Measurements from ENCODE around the gene LIFR. TPM values are rescaled to one million over a fixed set of nuclear protein-coding genes. Genes with fewer than 3 reads are reported as not detected.

LIFR gene
- total RNA-seq, 4 donors from 2014 or later = 61.8 to 105 (median 78.0) TPM

- no peak for ATAC-seq
- Histone ChIP-seq H3K9me3 (no peaks in the 10 kb centered on the region), H3K4me1 (no peaks in the 10 kb centered on the region), H3K36me3 (no peaks in the 10 kb centered on the region), H3K27ac (no peak overlapping the region), H3K4me3 (no peak overlapping the region), H3K27me3 (no peaks in the 10 kb centered on the region)
- TF ChIP-seq POLR2A (IDR thresholded peaks at IDR 0.05) = no peak
- no peak for TF ChIP-seq CTCF (IDR thresholded peaks at IDR 0.05)
- TF ChIP-seq POLR2AphosphoS5 (IDR thresholded peaks at IDR 0.05) = no peak
- TF ChIP-seq EP300 (IDR thresholded peaks at IDR 0.05) = no peak
- WGBS, 2 donors (ENCODE audit: low coverage in 1 of 2) = 53 to 81% methylated on average over 2 to 5 of the region's 5 CpGs
Observed at GRCh38 chr5:38582293-38582974, 26.0 kb upstream of the LIFR start.

- Histone ChIP-seq H3K36me3 (no peaks in the 10 kb centered on the region), H3K27me3 (no peaks in the 10 kb centered on the region), H3K4me1 (no peaks in the 10 kb centered on the region), H3K9me3 (no peaks in the 10 kb centered on the region), H3K4me3 (no peak overlapping the region), H3K27ac (no peak overlapping the region)
- 88 to 93% methylated on average over 3 to 4 of the region's 4 CpGs for WGBS, 2 donors (ENCODE audit: low coverage in 1 of 2)
- no peak for ATAC-seq
- TF ChIP-seq EP300 (IDR thresholded peaks at IDR 0.05) (no peak), POLR2A (IDR thresholded peaks at IDR 0.05) (no peak), POLR2AphosphoS5 (IDR thresholded peaks at IDR 0.05) (no peak), CTCF (IDR thresholded peaks at IDR 0.05) (no peak)
Observed at GRCh38 chr5:38581597-38581996, 25.2 kb upstream of the LIFR start.

GRCh38 chr5:38579105-38579504 lies 22.7 kb upstream of the LIFR start:
- TF ChIP-seq POLR2A (IDR thresholded peaks at IDR 0.05) (no peak), CTCF (IDR thresholded peaks at IDR 0.05) (no peak), POLR2AphosphoS5 (IDR thresholded peaks at IDR 0.05) (no peak), EP300 (IDR thresholded peaks at IDR 0.05) (no peak)
- Histone ChIP-seq H3K4me3 (no peak overlapping the region), H3K4me1 (no peaks in the 10 kb centered on the region), H3K36me3 (no peaks in the 10 kb centered on the region), H3K27ac (no peak overlapping the region), H3K27me3 (no peaks in the 10 kb centered on the region), H3K9me3 (no peaks in the 10 kb centered on the region)
- WGBS, 2 donors (ENCODE audit: low coverage in 1 of 2) = 97 to 100% methylated on average over 2 of the region's 2 CpGs
- ATAC-seq = no peak

GRCh38 chr5:38576961-38577684 lies 20.7 kb upstream of the LIFR start:
- TF ChIP-seq EP300 (IDR thresholded peaks at IDR 0.05) (no peak), POLR2AphosphoS5 (IDR thresholded peaks at IDR 0.05) (no peak), CTCF (IDR thresholded peaks at IDR 0.05) (no peak), POLR2A (IDR thresholded peaks at IDR 0.05) (no peak)
- Histone ChIP-seq H3K9me3 (no peaks in the 10 kb centered on the region), H3K27me3 (no peaks in the 10 kb centered on the region), H3K36me3 (no peaks in the 10 kb centered on the region), H3K27ac (no peak overlapping the region), H3K4me1 (no peaks in the 10 kb centered on the region), H3K4me3 (no peak overlapping the region)
- WGBS, 2 donors (ENCODE audit: low coverage in 1 of 2) = 67 to 68% methylated on average over 3 to 5 of the region's 5 CpGs
- ATAC-seq = no peak

DNA sequence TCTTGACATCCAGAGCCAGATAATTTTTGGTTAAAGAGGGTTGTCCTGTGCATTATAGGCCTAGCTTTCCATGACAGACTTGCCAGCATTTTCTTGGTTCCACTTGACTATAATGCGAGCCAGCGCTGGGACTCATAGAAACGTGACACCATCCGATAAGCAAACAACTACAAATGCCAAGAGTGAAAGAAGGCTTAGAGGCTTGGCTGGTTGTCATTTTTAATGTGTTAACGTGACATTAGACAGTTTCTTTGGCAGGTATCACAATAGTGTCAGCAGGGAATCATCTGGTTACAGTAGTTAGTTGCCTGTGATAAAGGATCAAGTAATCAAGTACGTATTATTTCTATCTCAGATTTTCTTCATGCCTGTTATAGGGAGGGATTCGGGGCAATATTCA lies 20.0 kb upstream of the LIFR start:
- Histone ChIP-seq H3K27ac (no peak overlapping the region), H3K27me3 (no peaks in the 10 kb centered on the region), H3K4me3 (no peak overlapping the region), H3K9me3 (no peaks in the 10 kb centered on the region), H3K36me3 (no peaks in the 10 kb centered on the region), H3K4me1 (no peaks in the 10 kb centered on the region)
- ATAC-seq = no peak
- WGBS, 2 donors (ENCODE audit: low coverage in 1 of 2) = 72 to 84% methylated on average over 5 of the region's 7 CpGs
- TF ChIP-seq CTCF (IDR thresholded peaks at IDR 0.05) (no peak), EP300 (IDR thresholded peaks at IDR 0.05) (no peak), POLR2AphosphoS5 (IDR thresholded peaks at IDR 0.05) (no peak), POLR2A (IDR thresholded peaks at IDR 0.05) (no peak)
